NCI-H1105 (cell line): ENCODE results near the gene PABPC1L.

Source experiments
- DNase-seq: peaks from one replicate; lab custom pipeline; 2025; lab: John Stamatoyannopoulos, UW

PABPC1L gene

GRCh38 chr20:44900231-44900854 lies 9.5 kb upstream of the PABPC1L start:
- no peak for DNase-seq

- DNase-seq = no peak
Observed at GRCh38 chr20:44901974-44902373, 7.9 kb upstream of the PABPC1L start.

GRCh38 chr20:44904377-44904776 lies 5.5 kb upstream of the PABPC1L start:
- no peak for DNase-seq

GRCh38 chr20:44908987-44909871 lies 631 bp upstream of the PABPC1L start:
- DNase-seq = no peak

GRCh38 chr20:44910690-44911262 lies 916 bp downstream of the PABPC1L start:
- no peak for DNase-seq

- no peak for DNase-seq
Observed at GRCh38 chr20:44911264-44911921, 1.5 kb downstream of the PABPC1L start.

- DNase-seq = no peak
Observed at GRCh38 chr20:44912189-44912588, 2.3 kb downstream of the PABPC1L start.

- DNase-seq = no peak
Observed at GRCh38 chr20:44914924-44915323, 5.1 kb downstream of the PABPC1L start.

GRCh38 chr20:44916586-44916985 lies 6.7 kb downstream of the PABPC1L start:
- DNase-seq = no peak

- DNase-seq = no peak
Observed at GRCh38 chr20:44917399-44917798, 7.5 kb downstream of the PABPC1L start.

- DNase-seq = no peak
Observed at GRCh38 chr20:44918342-44918741, 8.5 kb downstream of the PABPC1L start.

GRCh38 chr20:44918761-44919160 lies 8.9 kb downstream of the PABPC1L start:
- DNase-seq = no peak

- no peak for DNase-seq
Observed at GRCh38 chr20:44921447-44921846, 11.6 kb downstream of the PABPC1L start.

- DNase-seq = no peak
Observed at GRCh38 chr20:44924541-44924940, 14.7 kb downstream of the PABPC1L start.

- DNase-seq = no peak
Observed at GRCh38 chr20:44928595-44928994, 18.7 kb downstream of the PABPC1L start.

- no peak for DNase-seq
Observed at GRCh38 chr20:44930517-44931168, 20.8 kb downstream of the PABPC1L start.

GRCh38 chr20:44931911-44932310 lies 22.1 kb downstream of the PABPC1L start:
- no peak for DNase-seq

GRCh38 chr20:44932916-44933315 lies 23.1 kb downstream of the PABPC1L start:
- DNase-seq = no peak

GRCh38 chr20:44936510-44936909 lies 26.6 kb downstream of the PABPC1L start:
- DNase-seq = no peak

- DNase-seq = no peak
Observed at GRCh38 chr20:44938637-44939036, 28.8 kb downstream of the PABPC1L start.

- DNase-seq = no peak
Observed at GRCh38 chr20:44941120-44941691, 31.3 kb downstream of the PABPC1L start.
